Neural cell (in vitro differentiated cells): ENCODE results near the gene DUS3L. TPM values are rescaled to one million over a fixed set of nuclear protein-coding genes. Genes with fewer than 3 reads are reported as not detected.
"Not testable (repeated sequence)": the region's sequence is repeated elsewhere in the genome, so short reads cannot be mapped to it uniquely, and the experiment has no call there.

ENCODE experiments used
- H2AFZ ChIP-seq: fragments of 200-600, 300-800 bp; sonication (generic), shearing (Covaris generic); 2 replicates; pipeline ENCODE4 v1.6.0; 2014; ENCODE audit warnings: low read depth, mild to moderate bottlenecking, antibody characterized with exemption, low read length, moderate library complexity
- H3F3A ChIP-seq: fragments of 200-600 bp; shearing (Covaris generic); 2 replicates; pipeline ENCODE4 v1.6.1; 2016; ENCODE audit warnings: mild to moderate bottlenecking, moderate library complexity, mixed read lengths, antibody characterized with exemption, low read length; ENCODE audit not compliant: insufficient read depth, poor library complexity, severe bottlenecking
- H3K27ac ChIP-seq: fragments of 200-600, 300-800 bp; sonication (generic), shearing (Covaris generic); 2 replicates; pipeline ENCODE4 v1.5.1; 2014; ENCODE audit warnings: mild to moderate bottlenecking, low read length, moderate library complexity
- H3K27me3 ChIP-seq: fragments of 300-800, 200-600 bp; sonication (generic), shearing (Covaris generic); 2 replicates; pipeline ENCODE4 v1.6.0; 2014; ENCODE audit warnings: mild to moderate bottlenecking, low read depth, low read length, moderate library complexity; ENCODE audit not compliant: insufficient read depth
- H3K36me3 ChIP-seq: fragments of 300-800, 200-600 bp; sonication (generic), shearing (Covaris generic); 2 replicates; pipeline ENCODE4 v1.5.1; 2014; ENCODE audit warnings: mild to moderate bottlenecking, antibody characterized with exemption, low read length, moderate library complexity; ENCODE audit not compliant: insufficient read depth
- H3K4me2 ChIP-seq: fragments of 300-800, 200-600 bp; sonication (generic), shearing (Covaris generic); 2 replicates; pipeline ENCODE4 v1.6.0; 2014; ENCODE audit warnings: mild to moderate bottlenecking, low read length
- H3K4me3 ChIP-seq: fragments of 300-800, 200-600 bp; sonication (generic), shearing (Covaris generic); 2 replicates; pipeline ENCODE4 v1.5.1; 2014; ENCODE audit warnings: mild to moderate bottlenecking, low read length, moderate library complexity
- H3K79me2 ChIP-seq: fragments of 200-600 bp; shearing (Covaris generic); replicated peaks from 2 replicates; pipeline ENCODE4 v1.6.0; 2014; ENCODE audit warnings: mild to moderate bottlenecking, low read length, moderate library complexity; ENCODE audit not compliant: insufficient read depth
- H3K9ac ChIP-seq: fragments of 300-800, 200-600 bp; sonication (generic), shearing (Covaris generic); 2 replicates; pipeline ENCODE4 v1.6.1; 2016; ENCODE audit warnings: mild to moderate bottlenecking, low read length, mixed read lengths
- H3K9me2 ChIP-seq: fragments of 200-600 bp; shearing (Covaris generic); 2 replicates; pipeline ENCODE4 v1.6.1; 2016; ENCODE audit warnings: mild to moderate bottlenecking, low read length, mixed read lengths; ENCODE audit not compliant: insufficient read depth
- H3K9me3 ChIP-seq: fragments of 200-600, 300-800 bp; sonication (generic), shearing (Covaris generic); 2 replicates; pipeline ENCODE4 v1.6.1; 2016; ENCODE audit warnings: mild to moderate bottlenecking, mixed run types, low read length, moderate library complexity, mixed read lengths
- H4K20me1 ChIP-seq: fragments of 200-600 bp; shearing (Covaris generic); 2 replicates; pipeline ENCODE4 v1.6.1; 2016; ENCODE audit warnings: mild to moderate bottlenecking, mixed run types; ENCODE audit not compliant: insufficient read depth
- CTCF ChIP-seq: fragments of 450-650 bp; IDR thresholded peaks from 2 replicates; pipeline ENCODE4 v1.5.1; 2014; ENCODE audit warnings: antibody characterized with exemption, mild to moderate bottlenecking, moderate library complexity; ENCODE audit not compliant: poor library complexity, severe bottlenecking
- EP300 ChIP-seq: fragments of 450-650 bp; conservative IDR thresholded peaks from 2 replicates; pipeline ENCODE4 v1.6.1; 2014; ENCODE audit warnings: antibody characterized with exemption, mild to moderate bottlenecking, moderate library complexity; ENCODE audit not compliant: poor library complexity, severe bottlenecking
- EZH2 ChIP-seq: fragments of 200-600, 300-800 bp; shearing (Covaris generic), sonication (generic); IDR thresholded peaks from 2 replicates; pipeline ENCODE4 v1.6.1; 2014; ENCODE audit warnings: antibody characterized with exemption, low read length, borderline replicate concordance, mild to moderate bottlenecking; ENCODE audit not compliant: insufficient read depth, poor library complexity, severe bottlenecking
- MXI1 ChIP-seq: fragments of 450-650 bp; conservative IDR thresholded peaks from 2 replicates; pipeline ENCODE4 v1.6.1; 2014; ENCODE audit warnings: antibody characterized with exemption, mild to moderate bottlenecking; ENCODE audit not compliant: poor library complexity, severe bottlenecking
- POLR2AphosphoS5 ChIP-seq: IDR thresholded peaks from 2 replicates; pipeline ENCODE4 v1.6.1; 2012
- RAD21 ChIP-seq: fragments of 450-650 bp; conservative IDR thresholded peaks from 2 replicates; pipeline ENCODE4 v1.6.1; 2014; ENCODE audit warnings: antibody characterized with exemption, mild to moderate bottlenecking, moderate library complexity
- SMC3 ChIP-seq: fragments of 450-650 bp; conservative IDR thresholded peaks from 2 replicates; pipeline ENCODE4 v1.6.1; 2014; ENCODE audit warnings: antibody characterized with exemption, mild to moderate bottlenecking, moderate library complexity; ENCODE audit not compliant: poor library complexity
- TAF1 ChIP-seq: IDR thresholded peaks from 2 replicates; pipeline ENCODE4 v1.6.1; 2012; ENCODE audit warnings: low read depth
- polyA plus RNA-seq: library from polyadenylated mRNA; depleted of rRNA; stranded (reverse); fragments of >200 nt; gene quantifications from 2 replicates; pipeline ENCODE4 v1.2.3, GENCODE V29; 2014
- TF ChIP-seq, protein P1 (sequence below): IDR thresholded peaks from 2 replicates; pipeline ENCODE4 v1.6.1; 2012; ENCODE audit warnings: borderline replicate concordance

Gene DUS3L
- polyA plus RNA-seq, 1 donor from 2014 or later: 34.2 TPM

GRCh38 chr19:5748920-5749319, 42.0 kb downstream of the DUS3L start:
- not testable (repeated sequence) for H2AFZ ChIP-seq, H3K4me3 ChIP-seq, H3K4me2 ChIP-seq, H3K36me3 ChIP-seq, H3K9ac ChIP-seq, H3K9me3 ChIP-seq, H4K20me1 ChIP-seq, H3F3A ChIP-seq, H3K27ac ChIP-seq, H3K27me3 ChIP-seq, H3K9me2 ChIP-seq, H3K79me2 ChIP-seq

GRCh38 chr19:5744999-5745398, 46.0 kb downstream of the DUS3L start:
- H3K79me2 ChIP-seq, H3F3A ChIP-seq, H2AFZ ChIP-seq, H3K9me3 ChIP-seq, H3K27ac ChIP-seq, H3K4me3 ChIP-seq, H3K36me3 ChIP-seq, H4K20me1 ChIP-seq, H3K9me2 ChIP-seq, H3K9ac ChIP-seq, H3K4me2 ChIP-seq, H3K27me3 ChIP-seq: not testable (repeated sequence)

- Histone ChIP-seq H3K9ac (no peak overlapping the region), H3K4me3 (no peak overlapping the region), H3K9me3 (no peaks in the 10 kb centered on the region), H3K36me3 (no peaks in the 10 kb centered on the region), H3F3A (no peaks in the 10 kb centered on the region), H3K27me3 (no peaks in the 10 kb centered on the region), H3K4me2 (no peak overlapping the region), H3K9me2 (no peaks in the 10 kb centered on the region), H4K20me1 (no peaks in the 10 kb centered on the region), H3K79me2 (no peaks in the 10 kb centered on the region), H2AFZ (no peak overlapping the region), H3K27ac (no peak overlapping the region)
- TF ChIP-seq EP300: no peak
- no peak for TF ChIP-seq MXI1
- no peak for TF ChIP-seq POLR2AphosphoS5
- TF ChIP-seq, protein P1, sequence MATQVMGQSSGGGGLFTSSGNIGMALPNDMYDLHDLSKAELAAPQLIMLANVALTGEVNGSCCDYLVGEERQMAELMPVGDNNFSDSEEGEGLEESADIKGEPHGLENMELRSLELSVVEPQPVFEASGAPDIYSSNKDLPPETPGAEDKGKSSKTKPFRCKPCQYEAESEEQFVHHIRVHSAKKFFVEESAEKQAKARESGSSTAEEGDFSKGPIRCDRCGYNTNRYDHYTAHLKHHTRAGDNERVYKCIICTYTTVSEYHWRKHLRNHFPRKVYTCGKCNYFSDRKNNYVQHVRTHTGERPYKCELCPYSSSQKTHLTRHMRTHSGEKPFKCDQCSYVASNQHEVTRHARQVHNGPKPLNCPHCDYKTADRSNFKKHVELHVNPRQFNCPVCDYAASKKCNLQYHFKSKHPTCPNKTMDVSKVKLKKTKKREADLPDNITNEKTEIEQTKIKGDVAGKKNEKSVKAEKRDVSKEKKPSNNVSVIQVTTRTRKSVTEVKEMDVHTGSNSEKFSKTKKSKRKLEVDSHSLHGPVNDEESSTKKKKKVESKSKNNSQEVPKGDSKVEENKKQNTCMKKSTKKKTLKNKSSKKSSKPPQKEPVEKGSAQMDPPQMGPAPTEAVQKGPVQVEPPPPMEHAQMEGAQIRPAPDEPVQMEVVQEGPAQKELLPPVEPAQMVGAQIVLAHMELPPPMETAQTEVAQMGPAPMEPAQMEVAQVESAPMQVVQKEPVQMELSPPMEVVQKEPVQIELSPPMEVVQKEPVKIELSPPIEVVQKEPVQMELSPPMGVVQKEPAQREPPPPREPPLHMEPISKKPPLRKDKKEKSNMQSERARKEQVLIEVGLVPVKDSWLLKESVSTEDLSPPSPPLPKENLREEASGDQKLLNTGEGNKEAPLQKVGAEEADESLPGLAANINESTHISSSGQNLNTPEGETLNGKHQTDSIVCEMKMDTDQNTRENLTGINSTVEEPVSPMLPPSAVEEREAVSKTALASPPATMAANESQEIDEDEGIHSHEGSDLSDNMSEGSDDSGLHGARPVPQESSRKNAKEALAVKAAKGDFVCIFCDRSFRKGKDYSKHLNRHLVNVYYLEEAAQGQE: no peak
- no peak for TF ChIP-seq CTCF
- no peak for TF ChIP-seq EZH2
- TF ChIP-seq SMC3: no peak
- TF ChIP-seq TAF1: no peak
- no peak for TF ChIP-seq RAD21
Observed at GRCh38 chr19:5743630-5744029, 47.3 kb downstream of the DUS3L start.
